Liver (tissue), 9 donors: ENCODE measurements around the gene SKIL. TPM values are rescaled to one million over a fixed set of nuclear protein-coding genes. Genes with fewer than 3 reads are reported as not detected.

Experiments used
- DNase-seq: peaks from one replicate; pipeline ENCODE4 v3.0.0-alpha.2; 2017; ENCODE audit warnings: low spot score
- H3K27ac ChIP-seq, 2 donors: one replicate each; pipeline ENCODE4 v1.7.0; 2013; ENCODE audit warnings: inconsistent platforms in 2 of 2, low read length in 2 of 2, control low read depth in 1 of 2, low read depth in 1 of 2, mild to moderate bottlenecking in 1 of 2
- H3K27me3 ChIP-seq, 4 donors: one replicate each; pipeline versions ENCODE4 v1.6.1 to v1.7.0; 2013; ENCODE audit warnings: low read length in 3 of 4, inconsistent platforms in 1 of 4, mild to moderate bottlenecking in 1 of 4, moderate library complexity in 1 of 4; ENCODE audit not compliant: control insufficient read depth in 4 of 4, insufficient read depth in 4 of 4
- H3K36me3 ChIP-seq, 4 donors: one replicate each; pipeline versions ENCODE4 v1.6.1 to v1.7.0; 2013; ENCODE audit warnings: low read length in 3 of 4, mild to moderate bottlenecking in 3 of 4, low read depth in 1 of 4, moderate library complexity in 1 of 4; ENCODE audit not compliant: control insufficient read depth in 4 of 4, insufficient read depth in 3 of 4
- H3K4me1 ChIP-seq, 4 donors: one replicate each; pipeline versions ENCODE4 v1.6.1 to v1.7.0; 2013; ENCODE audit warnings: low read length in 3 of 4, mild to moderate bottlenecking in 3 of 4, moderate library complexity in 1 of 4; ENCODE audit not compliant: control insufficient read depth in 4 of 4, insufficient read depth in 4 of 4
- H3K4me3 ChIP-seq, 3 donors: one replicate each; pipeline versions ENCODE4 v1.6.1 to v1.7.0; 2013; ENCODE audit warnings: low read length in 3 of 3, control low read depth in 1 of 3, low read depth in 1 of 3, mild to moderate bottlenecking in 1 of 3
- H3K9ac ChIP-seq, 2 donors: one replicate each; pipeline ENCODE4 v1.7.0; 2013; ENCODE audit warnings: low read length in 2 of 2, mild to moderate bottlenecking in 2 of 2, moderate library complexity in 2 of 2, control low read depth in 1 of 2, low read depth in 1 of 2
- H3K9me3 ChIP-seq, 4 donors: one replicate each; pipeline versions ENCODE4 v1.6.1 to v1.7.0; 2013; ENCODE audit warnings: low read length in 3 of 4; ENCODE audit not compliant: control insufficient read depth in 4 of 4
- CTCF ChIP-seq: fragments of 150-350 bp; IDR thresholded peaks from 2 replicates; pipeline ENCODE4 v1.5.1; 2017; ENCODE audit warnings: improper control_type of control experiment, low read depth, low read length; ENCODE audit not compliant: missing input control
- EGR1 ChIP-seq, 2 donors: IDR thresholded peaks; 2 replicates each; pipeline ENCODE4 v1.6.1; 2016 to 2018; ENCODE audit warnings: antibody characterized with exemption in 2 of 2, low read depth in 2 of 2
- FOXA2 ChIP-seq: IDR thresholded peaks from 2 replicates; pipeline ENCODE4 v1.6.1; 2016; ENCODE audit warnings: antibody characterized with exemption
- GABPA ChIP-seq, 2 donors: IDR thresholded peaks in 1 of 2; conservative IDR thresholded peaks in 1 of 2; 2 replicates each; pipeline ENCODE4 v1.6.1; 2016; ENCODE audit warnings: antibody characterized with exemption in 2 of 2, mild to moderate bottlenecking in 1 of 2, moderate library complexity in 1 of 2
- HNF4A ChIP-seq, 2 donors: conservative IDR thresholded peaks; 2 replicates each; pipeline ENCODE4 v1.6.1; 2016; ENCODE audit warnings: antibody characterized with exemption in 2 of 2, mild to moderate bottlenecking in 2 of 2
- HNF4G ChIP-seq: IDR thresholded peaks from 2 replicates; pipeline ENCODE4 v1.6.1; 2016; ENCODE audit warnings: antibody characterized with exemption
- JUND ChIP-seq, 2 donors: IDR thresholded peaks; 2 replicates each; pipeline ENCODE4 v1.6.1; 2016; ENCODE audit warnings: antibody characterized with exemption in 2 of 2
- MAX ChIP-seq: IDR thresholded peaks from 2 replicates; pipeline ENCODE4 v1.6.1; 2016; ENCODE audit warnings: antibody characterized with exemption
- NR2F2 ChIP-seq: IDR thresholded peaks from 2 replicates; pipeline ENCODE4 v1.6.1; 2016; ENCODE audit warnings: antibody characterized with exemption
- RAD21 ChIP-seq, 2 donors: IDR thresholded peaks; 2 replicates each; pipeline ENCODE4 v1.6.1; 2016; ENCODE audit warnings: antibody characterized with exemption in 2 of 2, mild to moderate bottlenecking in 2 of 2
- RXRA ChIP-seq, 2 donors: IDR thresholded peaks; 2 replicates each; pipeline ENCODE4 v1.6.1; 2017 to 2018; ENCODE audit warnings: antibody characterized with exemption in 2 of 2, mild to moderate bottlenecking in 1 of 2
- TAF1 ChIP-seq: conservative IDR thresholded peaks from 2 replicates; pipeline ENCODE4 v1.6.1; 2016; ENCODE audit warnings: antibody characterized with exemption, mild to moderate bottlenecking
- YY1 ChIP-seq: IDR thresholded peaks from 2 replicates; pipeline ENCODE4 v1.6.1; 2016; ENCODE audit warnings: antibody characterized with exemption, mild to moderate bottlenecking
- WGBS: extraction: QIAGEN DNeasy Blood & Tissue Kit; methylation state at CpG from one replicate; pipeline ENCODE4 v1.1.7; 2013; 5-methylcytosine and 5-hydroxymethylcytosine counted together
- polyA plus RNA-seq, 2 donors: library from polyadenylated mRNA; stranded (reverse) in 1 of 2; unstranded in 1 of 2; fragments of 200-250 nt in 1 of 2; fragments of >200 nt in 1 of 2; fragmentation: Nextera tagmentation in 1 of 2; extraction: Ambion mirVana in 1 of 2; gene quantifications; one replicate each; pipeline versions ENCODE4 v1.2.1 to v1.2.3, GENCODE V29; 2013 to 2015
- total RNA-seq, 2 donors: library from RNA; depleted of rRNA; stranded (reverse); fragments of >200 nt; gene quantifications; one replicate each; pipeline ENCODE4 v1.2.3, GENCODE V29; 2014
- TF ChIP-seq, protein P1 (sequence below): IDR thresholded peaks from 2 replicates; pipeline ENCODE4 v1.6.1; 2016; ENCODE audit warnings: antibody characterized with exemption
- TF ChIP-seq, protein P2 (sequence below): IDR thresholded peaks from 2 replicates; pipeline ENCODE4 v1.6.1; 2016; ENCODE audit warnings: antibody characterized with exemption
- donor health status: healthy.
- donor health status: healthy.
- donor health status: healthy.
- donor health status: healthy.
- donor health status: healthy.

Gene SKIL
- total and polyA plus RNA-seq, 4 donors = 2.5 to 43.2 (median 14.2) TPM

- TF ChIP-seq, protein P1, sequence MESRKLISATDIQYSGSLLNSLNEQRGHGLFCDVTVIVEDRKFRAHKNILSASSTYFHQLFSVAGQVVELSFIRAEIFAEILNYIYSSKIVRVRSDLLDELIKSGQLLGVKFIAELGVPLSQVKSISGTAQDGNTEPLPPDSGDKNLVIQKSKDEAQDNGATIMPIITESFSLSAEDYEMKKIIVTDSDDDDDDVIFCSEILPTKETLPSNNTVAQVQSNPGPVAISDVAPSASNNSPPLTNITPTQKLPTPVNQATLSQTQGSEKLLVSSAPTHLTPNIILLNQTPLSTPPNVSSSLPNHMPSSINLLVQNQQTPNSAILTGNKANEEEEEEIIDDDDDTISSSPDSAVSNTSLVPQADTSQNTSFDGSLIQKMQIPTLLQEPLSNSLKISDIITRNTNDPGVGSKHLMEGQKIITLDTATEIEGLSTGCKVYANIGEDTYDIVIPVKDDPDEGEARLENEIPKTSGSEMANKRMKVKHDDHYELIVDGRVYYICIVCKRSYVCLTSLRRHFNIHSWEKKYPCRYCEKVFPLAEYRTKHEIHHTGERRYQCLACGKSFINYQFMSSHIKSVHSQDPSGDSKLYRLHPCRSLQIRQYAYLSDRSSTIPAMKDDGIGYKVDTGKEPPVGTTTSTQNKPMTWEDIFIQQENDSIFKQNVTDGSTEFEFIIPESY = no peak
- TF ChIP-seq CTCF (no peak), FOXA2 (no peak)
Measured at GRCh38 chr3:170431054-170431453, 73.5 kb downstream of the SKIL start (continued).

DNA sequence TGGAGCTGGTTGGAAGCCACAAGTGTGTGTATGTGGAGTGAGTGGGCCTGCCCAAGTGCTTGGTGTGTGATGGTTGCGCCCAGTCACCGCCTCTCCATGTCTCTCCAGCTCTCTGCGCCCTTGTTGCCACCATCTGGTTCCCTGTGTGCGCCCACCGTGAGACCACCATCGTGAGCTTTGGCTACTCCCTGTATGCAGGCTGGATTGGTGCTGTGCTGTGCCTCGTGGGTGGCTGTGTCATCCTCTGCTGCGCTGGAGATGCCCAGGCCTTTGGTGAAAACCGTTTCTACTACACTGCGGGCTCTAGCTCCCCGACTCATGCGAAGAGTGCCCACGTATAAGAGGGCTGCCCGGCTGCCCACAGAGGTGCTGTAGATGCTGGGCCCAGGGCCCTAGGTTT, 74.9 kb downstream of the SKIL start:
- no peak for TF ChIP-seq RXRA (IDR thresholded peaks at IDR 0.05)
- no peak for TF ChIP-seq HNF4A (conservative IDR thresholded peaks at IDR 0.05)
- TF ChIP-seq, protein P1 = no peak
- no peak for TF ChIP-seq HNF4G
- no peak for TF ChIP-seq RAD21 (IDR thresholded peaks at IDR 0.05)
- no peak for TF ChIP-seq TAF1
- no peak for TF ChIP-seq CTCF
- TF ChIP-seq JUND (IDR thresholded peaks at IDR 0.05) = no peak
- no peak for DNase-seq
- Histone ChIP-seq H3K36me3 (no peaks in the 10 kb centered on the region), H3K9me3 (no peaks in the 10 kb centered on the region), H3K27me3 (no peaks in the 10 kb centered on the region), H3K4me1 (no peaks in the 10 kb centered on the region), H3K27ac (no peak overlapping the region), H3K9ac (no peak overlapping the region), H3K4me3 (no peak overlapping the region)
- 97% methylated on average over 14 of the region's 14 CpGs for WGBS

GRCh38 chr3:170436697-170437096, 79.2 kb downstream of the SKIL start:
- DNase-seq = no peak
- WGBS = 93% methylated on average over 2 of the region's 2 CpGs
- TF ChIP-seq, protein P2, sequence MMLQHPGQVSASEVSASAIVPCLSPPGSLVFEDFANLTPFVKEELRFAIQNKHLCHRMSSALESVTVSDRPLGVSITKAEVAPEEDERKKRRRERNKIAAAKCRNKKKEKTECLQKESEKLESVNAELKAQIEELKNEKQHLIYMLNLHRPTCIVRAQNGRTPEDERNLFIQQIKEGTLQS = no peak
- no peak for TF ChIP-seq EGR1 (IDR thresholded peaks at IDR 0.05; ENCODE audit: low read depth in 2 of 2)
- TF ChIP-seq CTCF = no peak
- no peak for TF ChIP-seq GABPA (IDR thresholded peaks at IDR 0.05 in 1 of 2, conservative IDR thresholded peaks at IDR 0.05 in 1 of 2)
- no peak for TF ChIP-seq YY1
- no peak for TF ChIP-seq RAD21 (IDR thresholded peaks at IDR 0.05)
- TF ChIP-seq NR2F2 = no peak
- no peak for TF ChIP-seq FOXA2
- no peak for TF ChIP-seq TAF1
- no peak for TF ChIP-seq MAX
- TF ChIP-seq, protein P1 = no peak
- no peak for TF ChIP-seq JUND (IDR thresholded peaks at IDR 0.05)
- no peak for TF ChIP-seq HNF4G

More at GRCh38 chr3:170436697-170437096, 79.2 kb downstream of the SKIL start:
- no peak overlapping the region for H3K4me3 ChIP-seq
- no peaks in the 10 kb centered on the region for H3K4me1 ChIP-seq
- H3K27me3 ChIP-seq = no peaks in the 10 kb centered on the region
- no peak overlapping the region for H3K9ac ChIP-seq
- no peaks in the 10 kb centered on the region for H3K36me3 ChIP-seq
- H3K9me3 ChIP-seq = no peaks in the 10 kb centered on the region
- no peak overlapping the region for H3K27ac ChIP-seq
